CD14-positive monocyte (primary cell): ENCODE data around the gene SLC22A31. TPM values are rescaled to one million over a fixed set of nuclear protein-coding genes. Genes with fewer than 3 reads are reported as not detected.
A peak's percentile ranks its signal among the peaks of the same experiment; 100 is the strongest.

Experiments
- DNase-seq, 3 donors: peaks; one replicate each; pipeline ENCODE4 v3.0.0-alpha.2; 2011 to 2022
- H2AFZ ChIP-seq: 2 replicates; pipeline ENCODE4 v1.6.0; 2012; ENCODE audit warnings: mild to moderate bottlenecking, low read depth, low read length, inconsistent platforms; ENCODE audit not compliant: insufficient read depth, poor library complexity, severe bottlenecking
- H3K27ac ChIP-seq, 2 donors: 1 replicate in 1 of 2; 2 replicates in 1 of 2; pipeline ENCODE4 v1.5.1; 2012 to 2013; ENCODE audit warnings: low read length in 2 of 2, control low read depth in 1 of 2, inconsistent platforms in 1 of 2, low read depth in 1 of 2, mild to moderate bottlenecking in 1 of 2
- H3K27me3 ChIP-seq, 2 donors: one replicate each; pipeline versions ENCODE4 v1.6.0 to v1.6.1; 2011 to 2013; ENCODE audit warnings: low read length in 2 of 2; ENCODE audit not compliant: control insufficient read depth in 2 of 2, insufficient read depth in 2 of 2
- H3K36me3 ChIP-seq, 2 donors: replicated peaks in 1 of 2; 1 replicate in 1 of 2; 2 replicates in 1 of 2; pipeline versions ENCODE4 v1.5.1 to v1.6.1; 2012 to 2013; ENCODE audit warnings: low read length in 2 of 2, control low read depth in 1 of 2, inconsistent platforms in 1 of 2, mild to moderate bottlenecking in 1 of 2; ENCODE audit not compliant: insufficient read depth in 2 of 2, control insufficient read depth in 1 of 2
- H3K4me1 ChIP-seq, 2 donors: 1 replicate in 1 of 2; 2 replicates in 1 of 2; pipeline versions ENCODE4 v1.5.1 to v1.6.1; 2012 to 2013; ENCODE audit warnings: low read length in 2 of 2, control low read depth in 1 of 2, inconsistent platforms in 1 of 2, mild to moderate bottlenecking in 1 of 2, moderate library complexity in 1 of 2; ENCODE audit not compliant: insufficient read depth in 2 of 2, control insufficient read depth in 1 of 2
- H3K4me2 ChIP-seq: replicated peaks from 2 replicates; pipeline ENCODE3; 2012; ENCODE audit warnings: low read length, moderate library complexity, mild to moderate bottlenecking; ENCODE audit not compliant: poor library complexity, severe bottlenecking; ENCODE audit errors: extremely low read depth
- H3K4me3 ChIP-seq, 3 experiments: fragments of 200-600 bp in 1 of 3; sonication (generic) in 1 of 3; replicated peaks in 1 of 3; 1 replicate in 2 of 3; 2 replicates in 1 of 3; pipeline ENCODE4 v1.5.1; 2011 to 2013; ENCODE audit warnings: low read length in 3 of 3, mild to moderate bottlenecking in 3 of 3, control low read depth in 2 of 3, low read depth in 2 of 3, inconsistent platforms in 1 of 3, moderate library complexity in 1 of 3
- H3K79me2 ChIP-seq: 2 replicates; pipeline ENCODE4 v1.6.0; 2012; ENCODE audit warnings: mild to moderate bottlenecking, control low read depth, inconsistent platforms, low read length, moderate library complexity; ENCODE audit not compliant: insufficient read depth
- H3K9ac ChIP-seq: 2 replicates; pipeline ENCODE4 v1.6.0; 2017; ENCODE audit warnings: low read length, mild to moderate bottlenecking; ENCODE audit not compliant: insufficient read depth, poor library complexity, severe bottlenecking
- H3K9me3 ChIP-seq, 2 donors: replicated peaks in 1 of 2; 1 replicate in 1 of 2; 2 replicates in 1 of 2; pipeline versions ENCODE4 v1.5.1 to v1.6.1; 2012 to 2013; ENCODE audit warnings: low read length in 2 of 2, control low read depth in 1 of 2; ENCODE audit not compliant: control insufficient read depth in 1 of 2, insufficient read depth in 1 of 2
- H4K20me1 ChIP-seq: 2 replicates; pipeline ENCODE4 v1.6.0; 2012; ENCODE audit warnings: mild to moderate bottlenecking, low read length, control low read depth, moderate library complexity; ENCODE audit not compliant: insufficient read depth
- H3K27ac Mint-ChIP-seq, 7 donors: one replicate each; pipeline ENCODE4 v1.8.0; 2020; ENCODE audit warnings: mild to moderate bottlenecking in 7 of 7, mixed read lengths in 7 of 7, moderate library complexity in 6 of 7, inconsistent platforms in 2 of 7
- H3K27me3 Mint-ChIP-seq, 3 donors: one replicate each; pipeline ENCODE4 v1.8.0; 2021 to 2022; ENCODE audit warnings: low read depth in 3 of 3, mild to moderate bottlenecking in 3 of 3, mixed read lengths in 3 of 3, moderate library complexity in 3 of 3, inconsistent platforms in 1 of 3
- H3K36me3 Mint-ChIP-seq, 2 donors: one replicate each; pipeline ENCODE4 v1.8.0; 2020; ENCODE audit warnings: mixed read lengths in 2 of 2, inconsistent platforms in 1 of 2, mild to moderate bottlenecking in 1 of 2
- H3K4me1 Mint-ChIP-seq: one replicate; pipeline ENCODE4 v1.8.0; 2020; ENCODE audit warnings: mild to moderate bottlenecking, mixed read lengths
- H3K4me3 Mint-ChIP-seq, 2 donors: one replicate each; pipeline ENCODE4 v1.8.0; 2020; ENCODE audit warnings: mild to moderate bottlenecking in 2 of 2, mixed read lengths in 2 of 2, moderate library complexity in 1 of 2
- H3K9me3 Mint-ChIP-seq, 7 donors: one replicate each; pipeline ENCODE4 v1.8.0; 2020 to 2022; ENCODE audit warnings: mixed read lengths in 7 of 7, mild to moderate bottlenecking in 6 of 7, moderate library complexity in 6 of 7, inconsistent platforms in 2 of 7
- WGBS: methylation state at CpG from one replicate; pipeline ENCODE4 v1.1.5; 2013; ENCODE audit warnings: missing lambda C conversion rate; ENCODE audit not compliant: insufficient coverage; 5-methylcytosine and 5-hydroxymethylcytosine counted together
- intact Hi-C, 2 donors: fragments of 100-400 bp; cut with micrococcal nuclease; formaldehyde crosslinking; loops; one replicate each; pipeline versions ENCODE4 v1.15.0 to v1.15.1; 2023
- polyA plus RNA-seq, 3 donors: library from polyadenylated mRNA; depleted of rRNA in 1 of 3; unstranded in 2 of 3; stranded (reverse) in 1 of 3; fragments of 300-500 nt in 2 of 3; fragments of >200 nt in 1 of 3; fragmentation: Illumina TruSeq in 2 of 3; gene quantifications; 1 replicate in 2 of 3; 2 replicates in 1 of 3; pipeline ENCODE4 v1.2.3, GENCODE V29; 2012 to 2021
- TF ChIP-seq, protein P1 (sequence below): fragments of 200-600 bp; IDR thresholded peaks from one replicate; pipeline ENCODE4 v1.8.0; 2022; ENCODE audit warnings: antibody characterized with exemption, mild to moderate bottlenecking

The SLC22A31 gene
- polyA plus RNA-seq, 3 donors = 0.29 TPM; not detected in 2

DNA sequence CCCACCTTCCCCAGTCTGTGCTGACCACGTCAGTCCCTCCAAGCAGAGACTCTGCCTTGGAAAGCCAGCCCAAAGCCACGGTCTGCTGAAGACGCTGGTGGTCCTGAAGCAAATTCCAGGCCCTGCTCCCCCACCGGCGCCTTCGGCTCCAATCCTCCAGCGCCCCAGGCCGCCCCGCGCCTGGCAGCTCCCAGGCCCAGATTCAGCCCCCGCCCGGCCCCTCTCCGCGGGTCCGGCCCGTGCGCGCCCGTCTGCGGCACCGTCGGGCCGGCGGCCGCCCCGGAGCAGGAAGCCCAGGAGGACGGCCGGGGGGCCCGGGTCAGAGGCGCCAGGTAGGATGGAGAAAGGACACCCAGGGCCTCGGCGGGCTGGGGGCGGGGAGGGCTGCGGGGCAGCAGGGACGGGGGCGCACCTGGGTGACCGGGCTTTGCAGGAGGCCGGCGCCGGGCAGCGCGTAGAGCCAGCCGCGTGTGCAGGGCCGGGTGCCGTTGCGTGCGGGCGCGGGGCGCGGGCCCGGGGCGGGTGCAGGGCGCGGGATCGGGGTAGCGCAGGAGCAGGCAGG is 594 bp upstream of the SLC22A31 start:
- no peaks in the 10 kb centered on the region for H3K79me2 ChIP-seq
- Mint-ChIP-seq H3K27me3 (peaks cover 44 to 68% (median 61%) of the 10 kb centered on the region in 3 donors), H3K4me1 (peaks cover 16% of the 10 kb centered on the region), H3K36me3 (peaks cover 3 to 6% of the 10 kb centered on the region in 2 donors), H3K4me3 (peak overlapping the region; percentile 64 to 83), H3K27ac (no peak overlapping the region), H3K9me3 (peaks cover 3 to 20% (median 16%) of the 10 kb centered on the region in 7 donors)
- intact Hi-C loops = no loop called here
- no peak overlapping the region for H2AFZ ChIP-seq
- peaks cover 31 to 51% of the 10 kb centered on the region in 2 donors for H3K27me3 ChIP-seq
- H3K36me3 ChIP-seq = no peaks in the 10 kb centered on the region
- peak overlapping the region in 1 of 3 experiments; percentile 47 for H3K4me3 ChIP-seq
- peaks cover 8 to 9% of the 10 kb centered on the region in 2 donors for H3K9me3 ChIP-seq
- DNase-seq = no peak
- H4K20me1 ChIP-seq = no peaks in the 10 kb centered on the region
- peak overlapping the region; percentile 65 for H3K4me2 ChIP-seq
- H3K9ac ChIP-seq = no peak overlapping the region
- H3K4me1 ChIP-seq = peaks cover 15 to 21% of the 10 kb centered on the region in 2 donors
- no peak overlapping the region for H3K27ac ChIP-seq
- TF ChIP-seq, protein P1, sequence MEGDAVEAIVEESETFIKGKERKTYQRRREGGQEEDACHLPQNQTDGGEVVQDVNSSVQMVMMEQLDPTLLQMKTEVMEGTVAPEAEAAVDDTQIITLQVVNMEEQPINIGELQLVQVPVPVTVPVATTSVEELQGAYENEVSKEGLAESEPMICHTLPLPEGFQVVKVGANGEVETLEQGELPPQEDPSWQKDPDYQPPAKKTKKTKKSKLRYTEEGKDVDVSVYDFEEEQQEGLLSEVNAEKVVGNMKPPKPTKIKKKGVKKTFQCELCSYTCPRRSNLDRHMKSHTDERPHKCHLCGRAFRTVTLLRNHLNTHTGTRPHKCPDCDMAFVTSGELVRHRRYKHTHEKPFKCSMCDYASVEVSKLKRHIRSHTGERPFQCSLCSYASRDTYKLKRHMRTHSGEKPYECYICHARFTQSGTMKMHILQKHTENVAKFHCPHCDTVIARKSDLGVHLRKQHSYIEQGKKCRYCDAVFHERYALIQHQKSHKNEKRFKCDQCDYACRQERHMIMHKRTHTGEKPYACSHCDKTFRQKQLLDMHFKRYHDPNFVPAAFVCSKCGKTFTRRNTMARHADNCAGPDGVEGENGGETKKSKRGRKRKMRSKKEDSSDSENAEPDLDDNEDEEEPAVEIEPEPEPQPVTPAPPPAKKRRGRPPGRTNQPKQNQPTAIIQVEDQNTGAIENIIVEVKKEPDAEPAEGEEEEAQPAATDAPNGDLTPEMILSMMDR = no peak
- WGBS = 1% methylated on average over 58 of the region's 58 CpGs

- Mint-ChIP-seq H3K36me3 (peaks cover 3 to 6% of the 10 kb centered on the region in 2 donors), H3K9me3 (peaks cover 3 to 20% (median 16%) of the 10 kb centered on the region in 7 donors), H3K4me3 (peak overlapping the region; percentile 64 to 83), H3K27me3 (peaks cover 44 to 64% (median 57%) of the 10 kb centered on the region in 3 donors), H3K4me1 (peaks cover 16% of the 10 kb centered on the region), H3K27ac (peak overlapping the region in 1 of 7 donors; percentile 20)
- H3K4me1 ChIP-seq = peaks cover 15 to 21% of the 10 kb centered on the region in 2 donors
- no peak overlapping the region for H2AFZ ChIP-seq
- no peaks in the 10 kb centered on the region for H3K36me3 ChIP-seq
- DNase-seq = no peak
- H3K79me2 ChIP-seq = no peaks in the 10 kb centered on the region
- H3K27me3 ChIP-seq = peaks cover 31 to 51% of the 10 kb centered on the region in 2 donors
- H3K27ac ChIP-seq = no peak overlapping the region
- peak overlapping the region; percentile 65 for H3K4me2 ChIP-seq
- no peak overlapping the region for H3K9ac ChIP-seq
- TF ChIP-seq, protein P1 = no peak
- no peaks in the 10 kb centered on the region for H4K20me1 ChIP-seq
- peaks cover 8 to 9% of the 10 kb centered on the region in 2 donors for H3K9me3 ChIP-seq
- 92% methylated on average over 20 of the region's 22 CpGs for WGBS
- intact Hi-C loops = loop anchor here in 1 of 2 donors (10.0 kb wide), 1 partner anchor 95 kb away; no protein-coding TSS in a partner anchor
- peak overlapping the region in 1 of 3 experiments; percentile 47 for H3K4me3 ChIP-seq
These were observed 855 bp downstream of the SLC22A31 start for GRCh38 chr16:89199241-89200123.
